H1 (cell line): ENCODE measurements around the gene CCDC196. TPM values are rescaled to one million over a fixed set of nuclear protein-coding genes. Genes with fewer than 3 reads are reported as not detected.
A peak's percentile ranks its signal among the peaks of the same experiment; 100 is the strongest.

Source experiments
- CTCF ChIA-PET: fragments of 300-600 bp; sonication (Branson Sonifier 250); formaldehyde crosslinking; loops from one replicate; lab custom pipeline; 2021; ENCODE audit not compliant: partially characterized antibody; lab: Charles Lee
- POLR2A ChIA-PET: fragments of 300-600 bp; sonication (Branson Sonifier 250); formaldehyde crosslinking; loops from one replicate; lab custom pipeline; 2021; ENCODE audit warnings: inconsistent platforms; ENCODE audit not compliant: partially characterized antibody; lab: Charles Lee
- DNase-seq, 2 experiments: peaks; one replicate each; pipeline versions ENCODE4 v3.0.0 to v3.0.0-alpha.2; 2010 to 2022; ENCODE audit warnings: low spot score in 2 of 2, low read depth in 1 of 2, mixed read lengths in 1 of 2
- FAIRE-seq: peaks from 2 replicates; lab custom pipeline; 2011; peaks lifted over from hg19 to GRCh38; lab: Jason Lieb, UNC
- H2AFZ ChIP-seq: 2 replicates; pipeline ENCODE4 v1.8.1; 2012; ENCODE audit warnings: low read length, inconsistent platforms
- H2AK5ac ChIP-seq: 2 replicates; pipeline ENCODE4 v1.6.1; 2013; ENCODE audit warnings: low read depth, low read length
- H2BK120ac ChIP-seq: replicated peaks from 2 replicates; pipeline ENCODE3; 2013; ENCODE audit warnings: low read depth, low read length, inconsistent platforms
- H2BK12ac ChIP-seq: 2 replicates; pipeline ENCODE4 v1.6.1; 2013; ENCODE audit warnings: low read depth, low read length
- H2BK15ac ChIP-seq: 2 replicates; pipeline ENCODE4 v1.6.1; 2013; ENCODE audit warnings: low read length
- H2BK20ac ChIP-seq: 2 replicates; pipeline ENCODE4 v1.6.1; 2013; ENCODE audit warnings: low read length
- H2BK5ac ChIP-seq: 2 replicates; pipeline ENCODE4 v1.6.1; 2013; ENCODE audit warnings: low read depth, low read length
- H3K14ac ChIP-seq: 2 replicates; pipeline ENCODE4 v1.6.1; 2013; ENCODE audit warnings: inconsistent platforms; ENCODE audit not compliant: insufficient read length
- H3K18ac ChIP-seq: 2 replicates; pipeline ENCODE4 v1.6.1; 2013; ENCODE audit warnings: low read length; ENCODE audit errors: extremely low read depth
- H3K23ac ChIP-seq: 2 replicates; pipeline ENCODE4 v1.6.1; 2013; ENCODE audit warnings: inconsistent platforms; ENCODE audit not compliant: insufficient read length
- H3K23me2 ChIP-seq: 2 replicates; pipeline ENCODE4 v1.6.1; 2013; ENCODE audit warnings: low read depth, low read length
- H3K27ac ChIP-seq: 2 replicates; pipeline ENCODE4 v1.6.1; 2011; ENCODE audit warnings: low read depth, low read length, inconsistent platforms
- H3K27me3 ChIP-seq, 4 experiments: replicated peaks in 1 of 4; 1 replicate in 1 of 4; 2 replicates in 3 of 4; pipeline versions ENCODE4 v1.6.1 to v1.8.1; 2011 to 2013; ENCODE audit warnings: low read length in 3 of 4, mild to moderate bottlenecking in 3 of 4, inconsistent platforms in 2 of 4, mixed read lengths in 2 of 4, moderate library complexity in 1 of 4; ENCODE audit not compliant: control insufficient read depth in 3 of 4, insufficient read depth in 3 of 4; ENCODE audit errors: extremely low read depth in 1 of 4
- H3K36me3 ChIP-seq, 4 experiments: 2 replicates each; pipeline versions ENCODE4 v1.6.1 to v1.8.1; 2011 to 2013; ENCODE audit warnings: mild to moderate bottlenecking in 4 of 4, low read length in 3 of 4, moderate library complexity in 2 of 4, control low read depth in 1 of 4, inconsistent platforms in 1 of 4; ENCODE audit not compliant: insufficient read depth in 4 of 4, control insufficient read depth in 2 of 4
- H3K4ac ChIP-seq: replicated peaks from 2 replicates; pipeline ENCODE3; 2013; ENCODE audit warnings: low read length, low read depth, mixed read lengths, inconsistent platforms; ENCODE audit not compliant: insufficient read length
- H3K4me1 ChIP-seq, 4 experiments: replicated peaks in 1 of 4; 1 replicate in 1 of 4; 2 replicates in 3 of 4; pipeline versions ENCODE4 v1.6.1 to v1.8.1; 2011 to 2013; ENCODE audit warnings: low read length in 3 of 4, inconsistent platforms in 2 of 4, mixed read lengths in 1 of 4; ENCODE audit not compliant: insufficient read depth in 4 of 4, control insufficient read depth in 3 of 4
- H3K4me2 ChIP-seq, 2 experiments: 2 replicates each; pipeline versions ENCODE4 v1.6.1 to v1.8.1; 2011 to 2013; ENCODE audit warnings: low read depth in 2 of 2, low read length in 2 of 2, control low read depth in 1 of 2, inconsistent platforms in 1 of 2, mild to moderate bottlenecking in 1 of 2; ENCODE audit not compliant: insufficient read depth in 1 of 2
- H3K4me3 ChIP-seq, 4 experiments: fragments of 200-600, 300-600 bp in 1 of 4; sonication (generic), shearing (Covaris generic), sonication (Bioruptor Twin) in 1 of 4; 2 replicates each; pipeline versions ENCODE4 v1.5.1 to v1.8.1; 2011 to 2016; ENCODE audit warnings: low read length in 4 of 4, low read depth in 3 of 4, control low read depth in 2 of 4, inconsistent platforms in 2 of 4, mild to moderate bottlenecking in 2 of 4, mixed read lengths in 1 of 4, moderate library complexity in 1 of 4; ENCODE audit not compliant: insufficient read depth in 2 of 4; ENCODE audit errors: extremely low read depth in 1 of 4
- H3K56ac ChIP-seq: replicated peaks from 2 replicates; pipeline ENCODE3; 2013; ENCODE audit warnings: low read depth, mild to moderate bottlenecking, mixed read lengths, low read length, inconsistent platforms; ENCODE audit not compliant: insufficient read length
- H3K79me1 ChIP-seq: 2 replicates; pipeline ENCODE4 v1.6.1; 2013; ENCODE audit warnings: low read depth, low read length, control low read depth
- H3K79me2 ChIP-seq, 2 experiments: 2 replicates each; pipeline versions ENCODE4 v1.6.1 to v1.8.1; 2012 to 2013; ENCODE audit warnings: low read length in 2 of 2, mild to moderate bottlenecking in 2 of 2, inconsistent platforms in 1 of 2; ENCODE audit not compliant: insufficient read depth in 2 of 2, control insufficient read depth in 1 of 2
- H3K9ac ChIP-seq, 4 experiments: replicated peaks in 1 of 4; 1 replicate in 1 of 4; 2 replicates in 3 of 4; pipeline versions ENCODE4 v1.6.1 to v1.8.1; 2011 to 2013; ENCODE audit warnings: low read depth in 3 of 4, low read length in 3 of 4, control low read depth in 2 of 4, mild to moderate bottlenecking in 2 of 4, moderate library complexity in 2 of 4, inconsistent platforms in 1 of 4; ENCODE audit errors: extremely low read depth in 1 of 4
- H3K9me3 ChIP-seq, 2 experiments: 2 replicates each; pipeline versions ENCODE4 v1.6.1 to v1.8.1; 2012 to 2013; ENCODE audit warnings: mild to moderate bottlenecking in 2 of 2, moderate library complexity in 2 of 2, control low read depth in 1 of 2, inconsistent platforms in 1 of 2, low read depth in 1 of 2, low read length in 1 of 2, mixed read lengths in 1 of 2; ENCODE audit not compliant: insufficient read depth in 2 of 2
- H4K20me1 ChIP-seq, 2 experiments: replicated peaks in 1 of 2; 2 replicates each; pipeline versions ENCODE3 to v1.8.1; 2011 to 2013; ENCODE audit warnings: inconsistent platforms in 2 of 2, low read length in 2 of 2, mild to moderate bottlenecking in 1 of 2; ENCODE audit not compliant: insufficient read depth in 2 of 2, control insufficient read depth in 1 of 2
- H4K5ac ChIP-seq: 2 replicates; pipeline ENCODE4 v1.6.1; 2013; ENCODE audit warnings: low read length, low read depth, mixed read lengths, inconsistent platforms; ENCODE audit not compliant: insufficient read length
- H4K8ac ChIP-seq: 2 replicates; pipeline ENCODE4 v1.8.0; 2013; ENCODE audit warnings: mild to moderate bottlenecking, moderate library complexity, low read length, inconsistent platforms; ENCODE audit not compliant: insufficient read depth; ENCODE audit errors: extremely low read depth
- H4K91ac ChIP-seq: replicated peaks from 2 replicates; pipeline ENCODE3; 2013; ENCODE audit warnings: low read length, mixed read lengths, inconsistent platforms; ENCODE audit not compliant: insufficient read length
- CREB1 ChIP-seq: IDR thresholded peaks from 2 replicates; pipeline ENCODE4 v1.6.1; 2012; ENCODE audit warnings: inconsistent platforms
- JUND ChIP-seq: IDR thresholded peaks from 2 replicates; pipeline ENCODE4 v1.6.1; 2011; ENCODE audit warnings: mild to moderate bottlenecking, improper control_type of control experiment, low read length
- KDM1A ChIP-seq: fragments of 200-600, 300-600 bp; sonication (generic); IDR thresholded peaks from 2 replicates; pipeline ENCODE4 v1.7.1; 2016; ENCODE audit warnings: mild to moderate bottlenecking, low read length, borderline replicate concordance
- MAX ChIP-seq: IDR thresholded peaks from 2 replicates; pipeline ENCODE4 v1.6.1; 2012; ENCODE audit warnings: inconsistent platforms
- RBBP5 ChIP-seq: IDR thresholded peaks from 2 replicates; pipeline ENCODE4 v1.7.1; 2012; ENCODE audit warnings: low read depth, mild to moderate bottlenecking, inconsistent platforms, low read length, moderate library complexity, borderline replicate concordance
- RNF2 ChIP-seq: fragments of 200-900, 300-1000 bp; sonication (generic); IDR thresholded peaks from 2 replicates; pipeline ENCODE4 v1.7.1; 2016; ENCODE audit warnings: borderline replicate concordance, low read depth, mild to moderate bottlenecking, antibody characterized with exemption, low read length; ENCODE audit not compliant: poor library complexity, severe bottlenecking; ENCODE audit errors: missing control alignments
- SUZ12 ChIP-seq: fragments of 200-600 bp; sonication (generic); IDR thresholded peaks from 2 replicates; pipeline ENCODE4 v1.6.1; 2012; ENCODE audit warnings: mild to moderate bottlenecking, inconsistent platforms, low read length, moderate library complexity, mixed read lengths
- YY1 ChIP-seq: IDR thresholded peaks from 2 replicates; pipeline ENCODE4 v1.6.1; 2011; ENCODE audit warnings: low read depth, mild to moderate bottlenecking, low read length
- WGBS, 2 experiments: shearing (Covaris generic) in 1 of 2; methylation state at CpG; one replicate each; pipeline versions ENCODE4 v1.1.6 to v1.1.7; 2013 to 2015; ENCODE audit warnings: low lambda C conversion rate in 2 of 2, mixed read lengths in 2 of 2, inconsistent platforms in 1 of 2, low coverage in 1 of 2, missing lambda C conversion rate in 1 of 2; ENCODE audit not compliant: insufficient replicate concordance in 2 of 2, insufficient coverage in 1 of 2, insufficient read length in 1 of 2; ENCODE audit errors: extremely low coverage in 1 of 2, missing lambda C conversion rate in 1 of 2; 5-methylcytosine and 5-hydroxymethylcytosine counted together
- polyA plus RNA-seq, 7 experiments: library from polyadenylated mRNA; depleted of rRNA in 3 of 7; stranded (reverse) in 5 of 7; unstranded in 2 of 7; fragments of >200 nt in 5 of 7; fragments of 200-250 nt in 2 of 7; gene quantifications; 1 replicate in 5 of 7; 2 replicates in 1 of 7; 4 replicates in 1 of 7; pipeline versions ENCODE4 v1.2.1 to v1.2.3, GENCODE V29; 2011 to 2013; ENCODE audit warnings: missing spikeins in 2 of 7, mixed read lengths in 2 of 7
- total RNA-seq: library from RNA; stranded (reverse); fragmentation: NEBNext Ultra II Directional; extraction: Animal tissue kit (Norgen Biotek cat#: 25700); gene quantifications from 2 replicates; pipeline ENCODE4 v1.2.1, GENCODE V29; 2021
- TF ChIP-seq, protein P1 (sequence below): IDR thresholded peaks from 2 replicates; pipeline ENCODE4 v1.6.1; 2012; ENCODE audit warnings: inconsistent platforms

The CCDC196 gene
- total and polyA plus RNA-seq, 2 of the 8 experiments (the other 6 are each of a cell fraction or from before 2014, with no cell fraction given), result not detected

DNA sequence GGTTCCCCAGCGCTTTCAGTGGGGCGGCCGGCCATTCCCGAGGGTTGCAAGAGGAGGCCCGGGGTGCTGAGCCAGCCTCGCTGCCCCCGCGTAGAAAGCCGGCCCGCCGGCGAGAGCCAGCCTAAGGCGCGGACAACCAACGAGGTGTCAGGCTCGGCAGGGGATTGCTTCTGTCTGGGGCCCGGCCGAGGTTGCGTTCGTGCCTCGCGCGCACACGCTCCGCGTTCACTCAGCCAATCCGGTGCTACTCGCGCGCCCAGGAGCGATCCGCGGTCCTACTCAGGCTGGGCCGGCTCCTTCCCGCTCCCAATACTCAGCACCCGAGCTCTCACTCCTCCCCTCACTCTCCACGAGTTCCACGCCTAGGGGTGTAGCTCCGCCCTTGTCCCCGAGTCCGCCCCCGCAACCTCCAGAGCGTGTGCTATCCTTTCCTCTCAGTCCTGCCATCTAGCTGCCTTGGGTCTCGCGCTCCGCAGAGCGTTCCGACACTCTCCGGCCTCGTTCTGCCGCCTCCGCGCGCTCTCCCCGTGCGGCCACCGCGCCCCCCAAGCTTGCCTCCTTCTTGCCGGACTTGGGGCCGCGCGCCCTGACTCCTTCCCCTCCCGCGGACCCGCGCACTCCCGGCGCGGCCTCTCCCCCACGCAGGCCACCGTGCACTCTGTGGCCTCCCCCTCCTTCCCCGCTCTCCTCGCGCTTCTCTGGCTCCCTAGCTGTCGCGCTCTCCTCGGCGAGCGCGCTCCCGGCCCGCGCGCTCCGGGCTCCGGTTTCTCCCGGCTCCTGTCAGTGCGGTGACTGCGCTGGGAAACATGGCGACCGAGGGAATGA, 21.8 kb downstream of the CCDC196 start, which contains the start of gene GPHN:
Gene GPHN, plus strand, starts transcription at position 426 of the 825 bp plus-strand sequence.
- H3K27ac ChIP-seq, result peak within 1 kb of the TSS; percentile 65; the same call in 1 of the 2 replicates
- peak within 1 kb of the TSS; percentile 82 to 96 (median 91) for H3K4me3 ChIP-seq
- DNase-seq (peak; percentile 88 to 90), FAIRE-seq (no peak)
- peak within 1 kb of the TSS; percentile 99 for H2AFZ ChIP-seq
- H2BK20ac ChIP-seq, result no peak within 1 kb of the TSS
- H2BK5ac ChIP-seq, result peak within 1 kb of the TSS; percentile 89
- H4K8ac ChIP-seq, result peak within 1 kb of the TSS; percentile 90
- peak within 1 kb of the TSS; percentile 63 to 84 (median 78) for H3K9ac ChIP-seq
- peaks cover 13% of the 10 kb centered on the region for H3K23me2 ChIP-seq
- H3K23ac ChIP-seq, result no peak within 1 kb of the TSS
- no peak within 1 kb of the TSS for H2AK5ac ChIP-seq
- peak within 1 kb of the TSS; percentile 92 for H3K18ac ChIP-seq
- peak within 1 kb of the TSS; percentile 79 for H4K5ac ChIP-seq
- peak within 1 kb of the TSS; percentile 70 for H3K56ac ChIP-seq
- 2% methylated on average over 64 of the region's 91 CpGs; no CpG with 5 or more reads in 1 of the 2 experiments for WGBS, 2 experiments
- CTCF ChIA-PET, result interaction anchor here (1.0 to 1.2 kb wide), 4 partner anchors 13 to 852 kb away, joined by 3 to 5 read pairs (median 4); partner anchors contain the start of gene ATP6V1D
- peaks cover 3 to 4% of the 10 kb centered on the region in 2 experiments for H4K20me1 ChIP-seq
- peak within 1 kb of the TSS; percentile 81 for H4K91ac ChIP-seq
- H2BK15ac ChIP-seq, result no peak within 1 kb of the TSS
- peaks cover 0 to 38% of the 10 kb centered on the region in 2 experiments for H3K79me2 ChIP-seq
- H3K79me1 ChIP-seq, result no peaks in the 10 kb centered on the region
- no peaks in the 10 kb centered on the region for H3K36me3 ChIP-seq
- peaks cover 0 to 11% (median 5%) of the 10 kb centered on the region in 4 experiments; a peak in 4 of 7 replicates for H3K27me3 ChIP-seq
- peak within 1 kb of the TSS; percentile 21 for H2BK120ac ChIP-seq
- peak within 1 kb of the TSS; percentile 49 for H3K14ac ChIP-seq
- no peaks in the 10 kb centered on the region for H3K9me3 ChIP-seq
- peak within 1 kb of the TSS; percentile 95 for H3K4ac ChIP-seq
- POLR2A ChIA-PET, result interaction anchor here (0.9 to 1.5 kb wide), 4 partner anchors 10 to 55 kb away, joined by 3 to 4 read pairs (median 3); no protein-coding TSS in a partner anchor
- peak within 1 kb of the TSS; percentile 85 to 87 for H3K4me2 ChIP-seq
- H3K4me1 ChIP-seq, result peaks cover 0 to 3% (median 0%) of the 10 kb centered on the region in 4 experiments; a peak in 2 of 7 replicates
- H2BK12ac ChIP-seq, result 0 out of 2 replicates have a peak within 1 kb of the TSS, but pooled peaks have one; percentile 23
- TF ChIP-seq MAX (no peak; the same call in none of the 2 replicates), RNF2 (no peak), CREB1 (peak; percentile 73; the same call in 1 of the 2 replicates), JUND (no peak; the same call in 1 of the 2 replicates), YY1 (peak; percentile 88), RBBP5 (peak; percentile 99), KDM1A (no peak), SUZ12 (0 out of 2 replicates have a peak, but pooled peaks have one; percentile 19)
- TF ChIP-seq, protein P1, sequence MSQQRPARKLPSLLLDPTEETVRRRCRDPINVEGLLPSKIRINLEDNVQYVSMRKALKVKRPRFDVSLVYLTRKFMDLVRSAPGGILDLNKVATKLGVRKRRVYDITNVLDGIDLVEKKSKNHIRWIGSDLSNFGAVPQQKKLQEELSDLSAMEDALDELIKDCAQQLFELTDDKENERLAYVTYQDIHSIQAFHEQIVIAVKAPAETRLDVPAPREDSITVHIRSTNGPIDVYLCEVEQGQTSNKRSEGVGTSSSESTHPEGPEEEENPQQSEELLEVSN, result peak; percentile 70
